GM12892 (cell line): ENCODE results near the gene RASGRP2.

Experiments used
- POLR2A ChIP-seq: IDR thresholded peaks from 2 replicates; pipeline ENCODE4 v1.6.1; 2011; ENCODE audit warnings: low read depth, low read length, control low read depth
- POLR2AphosphoS5 ChIP-seq: IDR thresholded peaks from 2 replicates; pipeline ENCODE4 v1.6.1; 2011; ENCODE audit warnings: low read depth, low read length, control low read depth
- TAF1 ChIP-seq: IDR thresholded peaks from 2 replicates; pipeline ENCODE4 v1.6.1; 2011; ENCODE audit warnings: low read depth, mild to moderate bottlenecking, control low read depth, low read length, borderline replicate concordance

- no peak for TF ChIP-seq POLR2A
- TF ChIP-seq TAF1: no peak
- no peak for TF ChIP-seq POLR2AphosphoS5
Observed at GRCh38 chr11:64685536-64685935, 58.4 kb downstream of the RASGRP2 start.
